Liver (tissue), 9 donors: Measurements from ENCODE around the gene DYSF. TPM values are rescaled to one million over a fixed set of nuclear protein-coding genes. Genes with fewer than 3 reads are reported as not detected.

Source experiments
- DNase-seq: peaks from one replicate; pipeline ENCODE4 v3.0.0-alpha.2; 2017; ENCODE audit warnings: low spot score
- H3K27ac ChIP-seq, 2 donors: one replicate each; pipeline ENCODE4 v1.7.0; 2013; ENCODE audit warnings: inconsistent platforms in 2 of 2, low read length in 2 of 2, control low read depth in 1 of 2, low read depth in 1 of 2, mild to moderate bottlenecking in 1 of 2
- H3K27me3 ChIP-seq, 4 donors: one replicate each; pipeline versions ENCODE4 v1.6.1 to v1.7.0; 2013; ENCODE audit warnings: low read length in 3 of 4, inconsistent platforms in 1 of 4, mild to moderate bottlenecking in 1 of 4, moderate library complexity in 1 of 4; ENCODE audit not compliant: control insufficient read depth in 4 of 4, insufficient read depth in 4 of 4
- H3K36me3 ChIP-seq, 4 donors: one replicate each; pipeline versions ENCODE4 v1.6.1 to v1.7.0; 2013; ENCODE audit warnings: low read length in 3 of 4, mild to moderate bottlenecking in 3 of 4, low read depth in 1 of 4, moderate library complexity in 1 of 4; ENCODE audit not compliant: control insufficient read depth in 4 of 4, insufficient read depth in 3 of 4
- H3K4me1 ChIP-seq, 4 donors: one replicate each; pipeline versions ENCODE4 v1.6.1 to v1.7.0; 2013; ENCODE audit warnings: low read length in 3 of 4, mild to moderate bottlenecking in 3 of 4, moderate library complexity in 1 of 4; ENCODE audit not compliant: control insufficient read depth in 4 of 4, insufficient read depth in 4 of 4
- H3K4me3 ChIP-seq, 3 donors: one replicate each; pipeline versions ENCODE4 v1.6.1 to v1.7.0; 2013; ENCODE audit warnings: low read length in 3 of 3, control low read depth in 1 of 3, low read depth in 1 of 3, mild to moderate bottlenecking in 1 of 3
- H3K9ac ChIP-seq, 2 donors: one replicate each; pipeline ENCODE4 v1.7.0; 2013; ENCODE audit warnings: low read length in 2 of 2, mild to moderate bottlenecking in 2 of 2, moderate library complexity in 2 of 2, control low read depth in 1 of 2, low read depth in 1 of 2
- H3K9me3 ChIP-seq, 4 donors: one replicate each; pipeline versions ENCODE4 v1.6.1 to v1.7.0; 2013; ENCODE audit warnings: low read length in 3 of 4; ENCODE audit not compliant: control insufficient read depth in 4 of 4
- EGR1 ChIP-seq, 2 donors: IDR thresholded peaks; 2 replicates each; pipeline ENCODE4 v1.6.1; 2016 to 2018; ENCODE audit warnings: antibody characterized with exemption in 2 of 2, low read depth in 2 of 2
- FOXA1 ChIP-seq: IDR thresholded peaks from 2 replicates; pipeline ENCODE4 v1.6.1; 2016; ENCODE audit warnings: antibody characterized with exemption
- FOXA2 ChIP-seq: IDR thresholded peaks from 2 replicates; pipeline ENCODE4 v1.6.1; 2016; ENCODE audit warnings: antibody characterized with exemption
- GABPA ChIP-seq, 2 donors: IDR thresholded peaks in 1 of 2; conservative IDR thresholded peaks in 1 of 2; 2 replicates each; pipeline ENCODE4 v1.6.1; 2016; ENCODE audit warnings: antibody characterized with exemption in 2 of 2, mild to moderate bottlenecking in 1 of 2, moderate library complexity in 1 of 2
- HNF4A ChIP-seq, 2 donors: conservative IDR thresholded peaks; 2 replicates each; pipeline ENCODE4 v1.6.1; 2016; ENCODE audit warnings: antibody characterized with exemption in 2 of 2, mild to moderate bottlenecking in 2 of 2
- HNF4G ChIP-seq: IDR thresholded peaks from 2 replicates; pipeline ENCODE4 v1.6.1; 2016; ENCODE audit warnings: antibody characterized with exemption
- JUND ChIP-seq, 2 donors: IDR thresholded peaks; 2 replicates each; pipeline ENCODE4 v1.6.1; 2016; ENCODE audit warnings: antibody characterized with exemption in 2 of 2
- MAX ChIP-seq: IDR thresholded peaks from 2 replicates; pipeline ENCODE4 v1.6.1; 2016; ENCODE audit warnings: antibody characterized with exemption
- RXRA ChIP-seq, 2 donors: IDR thresholded peaks; 2 replicates each; pipeline ENCODE4 v1.6.1; 2017 to 2018; ENCODE audit warnings: antibody characterized with exemption in 2 of 2, mild to moderate bottlenecking in 1 of 2
- SP1 ChIP-seq: IDR thresholded peaks from 2 replicates; pipeline ENCODE4 v1.6.1; 2018; ENCODE audit warnings: antibody characterized with exemption, mild to moderate bottlenecking
- TAF1 ChIP-seq: conservative IDR thresholded peaks from 2 replicates; pipeline ENCODE4 v1.6.1; 2016; ENCODE audit warnings: antibody characterized with exemption, mild to moderate bottlenecking
- YY1 ChIP-seq: IDR thresholded peaks from 2 replicates; pipeline ENCODE4 v1.6.1; 2016; ENCODE audit warnings: antibody characterized with exemption, mild to moderate bottlenecking
- WGBS: extraction: QIAGEN DNeasy Blood & Tissue Kit; methylation state at CpG from one replicate; pipeline ENCODE4 v1.1.7; 2013; 5-methylcytosine and 5-hydroxymethylcytosine counted together
- polyA plus RNA-seq, 2 donors: library from polyadenylated mRNA; stranded (reverse) in 1 of 2; unstranded in 1 of 2; fragments of 200-250 nt in 1 of 2; fragments of >200 nt in 1 of 2; fragmentation: Nextera tagmentation in 1 of 2; extraction: Ambion mirVana in 1 of 2; gene quantifications; one replicate each; pipeline versions ENCODE4 v1.2.1 to v1.2.3, GENCODE V29; 2013 to 2015
- total RNA-seq, 2 donors: library from RNA; depleted of rRNA; stranded (reverse); fragments of >200 nt; gene quantifications; one replicate each; pipeline ENCODE4 v1.2.3, GENCODE V29; 2014
- TF ChIP-seq, protein P1 (sequence below): IDR thresholded peaks from 2 replicates; pipeline ENCODE4 v1.6.1; 2016; ENCODE audit warnings: antibody characterized with exemption, mild to moderate bottlenecking
- TF ChIP-seq, protein P2 (sequence below): IDR thresholded peaks from 2 replicates; pipeline ENCODE4 v1.6.1; 2016; ENCODE audit warnings: antibody characterized with exemption
- TF ChIP-seq, protein P3 (sequence below): IDR thresholded peaks from 2 replicates; pipeline ENCODE4 v1.6.1; 2016; ENCODE audit warnings: antibody characterized with exemption
- TF ChIP-seq, protein P4 (sequence below): fragments of 150-350 bp; IDR thresholded peaks from 2 replicates; pipeline ENCODE4 v1.5.1; 2017; ENCODE audit warnings: improper control_type of control experiment, low read depth, low read length; ENCODE audit not compliant: missing input control
- donor health status: healthy.
- donor health status: healthy.
- donor health status: healthy.
- donor health status: healthy.
- donor health status: healthy.

DYSF gene
- total and polyA plus RNA-seq, 4 donors = 8.5 to 20.8 (median 13.6) TPM

- TF ChIP-seq, protein P1, sequence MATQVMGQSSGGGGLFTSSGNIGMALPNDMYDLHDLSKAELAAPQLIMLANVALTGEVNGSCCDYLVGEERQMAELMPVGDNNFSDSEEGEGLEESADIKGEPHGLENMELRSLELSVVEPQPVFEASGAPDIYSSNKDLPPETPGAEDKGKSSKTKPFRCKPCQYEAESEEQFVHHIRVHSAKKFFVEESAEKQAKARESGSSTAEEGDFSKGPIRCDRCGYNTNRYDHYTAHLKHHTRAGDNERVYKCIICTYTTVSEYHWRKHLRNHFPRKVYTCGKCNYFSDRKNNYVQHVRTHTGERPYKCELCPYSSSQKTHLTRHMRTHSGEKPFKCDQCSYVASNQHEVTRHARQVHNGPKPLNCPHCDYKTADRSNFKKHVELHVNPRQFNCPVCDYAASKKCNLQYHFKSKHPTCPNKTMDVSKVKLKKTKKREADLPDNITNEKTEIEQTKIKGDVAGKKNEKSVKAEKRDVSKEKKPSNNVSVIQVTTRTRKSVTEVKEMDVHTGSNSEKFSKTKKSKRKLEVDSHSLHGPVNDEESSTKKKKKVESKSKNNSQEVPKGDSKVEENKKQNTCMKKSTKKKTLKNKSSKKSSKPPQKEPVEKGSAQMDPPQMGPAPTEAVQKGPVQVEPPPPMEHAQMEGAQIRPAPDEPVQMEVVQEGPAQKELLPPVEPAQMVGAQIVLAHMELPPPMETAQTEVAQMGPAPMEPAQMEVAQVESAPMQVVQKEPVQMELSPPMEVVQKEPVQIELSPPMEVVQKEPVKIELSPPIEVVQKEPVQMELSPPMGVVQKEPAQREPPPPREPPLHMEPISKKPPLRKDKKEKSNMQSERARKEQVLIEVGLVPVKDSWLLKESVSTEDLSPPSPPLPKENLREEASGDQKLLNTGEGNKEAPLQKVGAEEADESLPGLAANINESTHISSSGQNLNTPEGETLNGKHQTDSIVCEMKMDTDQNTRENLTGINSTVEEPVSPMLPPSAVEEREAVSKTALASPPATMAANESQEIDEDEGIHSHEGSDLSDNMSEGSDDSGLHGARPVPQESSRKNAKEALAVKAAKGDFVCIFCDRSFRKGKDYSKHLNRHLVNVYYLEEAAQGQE = no peak
- no peak for TF ChIP-seq TAF1
- no peak for TF ChIP-seq YY1
- no peak for TF ChIP-seq FOXA1
- TF ChIP-seq RXRA (IDR thresholded peaks at IDR 0.05) = no peak
Measured at GRCh38 chr2:71511776-71512175, 58.4 kb downstream of the DYSF start (continued).

DNA sequence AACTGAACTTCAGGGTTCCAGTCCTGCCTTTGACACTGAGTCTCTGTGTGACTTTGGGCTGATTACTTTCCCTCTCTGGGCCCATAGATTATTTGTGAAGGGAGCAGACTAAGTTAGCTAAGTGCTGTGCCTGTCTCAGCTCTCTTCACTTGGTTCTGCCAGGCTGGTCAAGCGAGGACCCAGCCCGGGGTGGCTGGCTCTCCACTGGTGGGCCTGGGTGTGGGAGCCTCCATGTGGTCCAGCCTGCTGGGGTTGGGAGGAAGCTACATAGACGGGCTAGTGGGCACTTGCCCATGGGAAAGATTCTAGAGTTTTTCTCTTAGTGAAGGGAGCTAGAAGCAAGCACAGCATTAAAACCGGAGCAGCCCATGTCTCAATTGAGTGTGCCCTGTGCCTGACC is 59.0 kb downstream of the DYSF start:
- 90% methylated on average over 4 of the region's 4 CpGs for WGBS

GRCh38 chr2:71513096-71513495 is 59.7 kb downstream of the DYSF start:
- Histone ChIP-seq H3K4me3 (no peak overlapping the region), H3K9ac (no peak overlapping the region), H3K27me3 (no peaks in the 10 kb centered on the region), H3K36me3 (peaks cover 0 to 22% (median 9%) of the 10 kb centered on the region in 4 donors), H3K9me3 (no peaks in the 10 kb centered on the region), H3K27ac (no peak overlapping the region), H3K4me1 (no peaks in the 10 kb centered on the region)
- 84% methylated on average over 11 of the region's 11 CpGs for WGBS
- no peak for TF ChIP-seq JUND (IDR thresholded peaks at IDR 0.05)
- no peak for TF ChIP-seq EGR1 (IDR thresholded peaks at IDR 0.05; ENCODE audit: low read depth in 2 of 2)
- TF ChIP-seq, protein P1 = no peak
- no peak for TF ChIP-seq RXRA (IDR thresholded peaks at IDR 0.05)
- TF ChIP-seq, protein P2, sequence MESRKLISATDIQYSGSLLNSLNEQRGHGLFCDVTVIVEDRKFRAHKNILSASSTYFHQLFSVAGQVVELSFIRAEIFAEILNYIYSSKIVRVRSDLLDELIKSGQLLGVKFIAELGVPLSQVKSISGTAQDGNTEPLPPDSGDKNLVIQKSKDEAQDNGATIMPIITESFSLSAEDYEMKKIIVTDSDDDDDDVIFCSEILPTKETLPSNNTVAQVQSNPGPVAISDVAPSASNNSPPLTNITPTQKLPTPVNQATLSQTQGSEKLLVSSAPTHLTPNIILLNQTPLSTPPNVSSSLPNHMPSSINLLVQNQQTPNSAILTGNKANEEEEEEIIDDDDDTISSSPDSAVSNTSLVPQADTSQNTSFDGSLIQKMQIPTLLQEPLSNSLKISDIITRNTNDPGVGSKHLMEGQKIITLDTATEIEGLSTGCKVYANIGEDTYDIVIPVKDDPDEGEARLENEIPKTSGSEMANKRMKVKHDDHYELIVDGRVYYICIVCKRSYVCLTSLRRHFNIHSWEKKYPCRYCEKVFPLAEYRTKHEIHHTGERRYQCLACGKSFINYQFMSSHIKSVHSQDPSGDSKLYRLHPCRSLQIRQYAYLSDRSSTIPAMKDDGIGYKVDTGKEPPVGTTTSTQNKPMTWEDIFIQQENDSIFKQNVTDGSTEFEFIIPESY = no peak
- TF ChIP-seq, protein P3, sequence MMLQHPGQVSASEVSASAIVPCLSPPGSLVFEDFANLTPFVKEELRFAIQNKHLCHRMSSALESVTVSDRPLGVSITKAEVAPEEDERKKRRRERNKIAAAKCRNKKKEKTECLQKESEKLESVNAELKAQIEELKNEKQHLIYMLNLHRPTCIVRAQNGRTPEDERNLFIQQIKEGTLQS = no peak
- TF ChIP-seq HNF4A (conservative IDR thresholded peaks at IDR 0.05) = no peak
- no peak for TF ChIP-seq HNF4G
- no peak for TF ChIP-seq MAX
- no peak for TF ChIP-seq FOXA1
- TF ChIP-seq SP1 = no peak
- TF ChIP-seq FOXA2 = no peak
- no peak for TF ChIP-seq YY1
- TF ChIP-seq, protein P4, sequence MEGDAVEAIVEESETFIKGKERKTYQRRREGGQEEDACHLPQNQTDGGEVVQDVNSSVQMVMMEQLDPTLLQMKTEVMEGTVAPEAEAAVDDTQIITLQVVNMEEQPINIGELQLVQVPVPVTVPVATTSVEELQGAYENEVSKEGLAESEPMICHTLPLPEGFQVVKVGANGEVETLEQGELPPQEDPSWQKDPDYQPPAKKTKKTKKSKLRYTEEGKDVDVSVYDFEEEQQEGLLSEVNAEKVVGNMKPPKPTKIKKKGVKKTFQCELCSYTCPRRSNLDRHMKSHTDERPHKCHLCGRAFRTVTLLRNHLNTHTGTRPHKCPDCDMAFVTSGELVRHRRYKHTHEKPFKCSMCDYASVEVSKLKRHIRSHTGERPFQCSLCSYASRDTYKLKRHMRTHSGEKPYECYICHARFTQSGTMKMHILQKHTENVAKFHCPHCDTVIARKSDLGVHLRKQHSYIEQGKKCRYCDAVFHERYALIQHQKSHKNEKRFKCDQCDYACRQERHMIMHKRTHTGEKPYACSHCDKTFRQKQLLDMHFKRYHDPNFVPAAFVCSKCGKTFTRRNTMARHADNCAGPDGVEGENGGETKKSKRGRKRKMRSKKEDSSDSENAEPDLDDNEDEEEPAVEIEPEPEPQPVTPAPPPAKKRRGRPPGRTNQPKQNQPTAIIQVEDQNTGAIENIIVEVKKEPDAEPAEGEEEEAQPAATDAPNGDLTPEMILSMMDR = no peak
- TF ChIP-seq GABPA (IDR thresholded peaks at IDR 0.05 in 1 of 2, conservative IDR thresholded peaks at IDR 0.05 in 1 of 2) = no peak
- no peak for DNase-seq

More for the DNA sequence above, 59.0 kb downstream of the DYSF start:
- Histone ChIP-seq H3K9ac (no peak overlapping the region), H3K9me3 (no peaks in the 10 kb centered on the region), H3K4me1 (no peaks in the 10 kb centered on the region), H3K4me3 (no peak overlapping the region), H3K27ac (no peak overlapping the region), H3K36me3 (peaks cover 0 to 20% (median 9%) of the 10 kb centered on the region in 4 donors), H3K27me3 (no peaks in the 10 kb centered on the region)
- TF ChIP-seq MAX (no peak), SP1 (no peak)
- no peak for DNase-seq
